K562 treated with DMSO at 1 percent for 24 hours (cell line): ENCODE measurements around the gene COPE. TPM values are rescaled to one million over a fixed set of nuclear protein-coding genes. Genes with fewer than 3 reads are reported as not detected.

Source experiments
- total RNA-seq: library from RNA; unstranded; fragments of 300-600 nt; gene quantifications from 2 replicates; pipeline ENCODE4 v1.2.3, GENCODE V29; 2022; ENCODE audit warnings: low read depth; ENCODE audit not compliant: insufficient read depth

The COPE gene
- total RNA-seq, result 511 and 581 TPM in 2 replicates

DNA sequence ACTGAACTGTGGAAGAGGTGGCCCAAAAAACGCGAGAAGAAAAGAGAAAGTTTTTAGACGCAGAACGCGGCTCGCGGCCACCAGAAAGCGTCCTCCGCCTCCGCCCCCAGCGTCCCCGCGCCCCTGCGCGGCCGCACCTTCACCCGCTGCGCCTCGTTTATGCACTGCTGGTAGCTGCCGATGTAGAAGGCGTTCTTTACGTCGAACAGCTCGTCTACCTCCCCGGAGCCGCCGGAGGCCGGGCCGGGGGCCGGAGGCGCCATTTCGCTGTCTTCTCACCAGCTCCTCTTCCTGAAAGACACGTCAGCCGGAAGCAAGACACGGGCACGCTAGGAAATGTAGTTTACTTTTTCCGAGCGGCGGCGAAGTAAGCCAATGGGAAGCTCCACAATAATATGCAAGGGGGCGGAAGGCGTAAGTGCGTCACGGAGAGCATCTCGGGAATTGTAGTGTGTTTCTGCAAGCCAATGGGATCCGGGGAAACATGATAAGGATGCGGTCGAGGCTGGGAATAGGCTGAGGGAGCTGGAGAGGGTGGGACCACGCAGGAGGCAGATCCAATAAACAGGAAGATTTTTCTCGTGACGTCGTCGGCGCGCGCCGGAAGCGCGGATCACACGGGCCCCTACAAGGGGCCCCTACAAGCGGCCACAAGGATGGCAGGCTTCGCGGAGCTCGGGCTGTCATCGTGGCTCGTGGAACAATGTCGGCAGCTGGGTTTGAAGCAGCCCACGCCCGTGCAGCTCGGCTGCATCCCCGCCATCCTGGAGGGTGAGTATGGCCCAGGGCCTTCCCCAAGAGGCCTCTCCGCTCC is at the start of gene COPE, which contains the start of gene DDX49:
COPE (minus strand) TSS at position 302 of the 814 bp plus-strand sequence; CDS start at position 263, 39 bp downstream.
DDX49 (plus strand) TSS at position 630 of the 814 bp plus-strand sequence; CDS start at position 657, 27 bp downstream.

DNA sequence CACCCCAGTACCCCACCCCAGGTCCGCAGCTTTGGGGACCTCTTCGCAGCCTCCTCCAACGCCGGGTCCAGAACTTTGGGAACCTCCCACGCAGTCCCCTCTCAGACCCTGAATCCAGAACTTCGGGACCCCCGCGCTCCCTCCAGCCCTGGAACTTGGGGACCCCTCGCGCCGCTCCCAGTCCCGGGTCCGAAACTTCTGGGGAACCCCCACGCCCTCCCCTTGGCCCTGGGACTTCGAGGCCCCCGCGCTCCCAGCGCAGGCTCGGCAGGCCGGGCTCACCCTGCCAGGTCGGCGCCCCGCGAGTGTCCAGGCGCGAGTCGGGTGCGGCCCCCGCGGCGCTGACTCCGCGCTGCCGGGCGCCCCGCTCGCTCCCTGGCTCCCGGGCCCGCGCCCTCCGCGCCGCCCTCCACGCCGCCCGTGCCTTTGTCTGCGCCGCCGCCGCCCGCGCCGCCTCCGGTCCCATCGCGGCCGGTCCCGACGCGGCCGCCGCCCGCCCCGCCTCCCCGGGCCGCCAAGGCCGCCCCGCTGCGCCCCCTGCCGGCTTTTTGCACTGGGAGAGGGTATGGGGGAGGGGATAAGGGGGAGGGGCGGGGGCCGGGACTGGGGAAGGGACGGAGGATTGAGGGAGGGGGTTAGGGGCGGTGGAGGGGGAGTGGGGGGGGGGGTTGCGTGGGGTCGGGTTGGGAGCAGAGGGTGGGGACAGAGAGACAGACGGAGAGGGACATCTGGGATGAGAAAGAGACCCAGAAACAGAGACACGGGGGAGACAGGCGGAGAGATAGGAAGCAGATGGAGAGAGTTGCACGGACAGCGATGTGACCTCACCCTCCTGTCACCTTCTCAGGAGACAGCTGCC is 21.8 kb upstream of the COPE start, which contains the start of gene HOMER3:
HOMER3 (minus strand) TSS at position 449 of the 859 bp plus-strand sequence. CDS start 2,235 bp downstream, outside the sequence.

DNA sequence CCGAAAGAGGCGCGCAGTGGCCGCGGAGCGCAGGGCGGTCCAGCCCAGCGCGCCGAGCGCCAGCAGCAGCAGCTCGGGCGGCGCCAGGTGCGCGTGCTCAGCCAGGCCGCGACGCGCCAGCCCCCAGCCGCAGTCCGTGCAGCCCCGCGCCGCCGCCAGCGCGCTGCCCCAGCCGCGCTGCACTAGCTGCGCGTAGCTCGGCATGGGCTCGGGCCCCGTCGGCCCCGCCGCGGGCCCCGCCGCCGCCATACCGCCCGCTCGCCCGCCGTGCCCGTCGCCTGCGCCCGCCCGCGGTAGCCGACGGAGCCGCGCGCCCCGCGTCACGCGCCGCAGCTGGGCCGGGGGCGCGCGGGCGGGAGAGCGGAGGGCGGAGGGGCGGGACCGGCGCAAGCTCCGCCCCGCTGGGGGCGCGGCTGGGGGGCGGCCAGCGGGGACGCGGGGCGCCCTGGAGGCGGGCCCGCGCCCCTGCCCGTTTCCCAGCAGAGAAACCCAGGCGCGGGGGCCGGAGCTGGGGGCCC is 23.3 kb downstream of the COPE start, which contains the start of gene CERS1:
CERS1 (minus strand) TSS at position 335 of the 518 bp plus-strand sequence; CDS start at position 249, 86 bp downstream.

Other genes starting within 250 kb of the COPE start
- 19.0 and 23.5 TPM in 2 replicates for gene CRTC1, start 235.7 kb downstream of the COPE start, total RNA-seq
- not detected in 2 replicates for gene COMP, start 128.1 kb downstream of the COPE start, total RNA-seq
- 80.1 and 81.7 TPM in 2 replicates for gene UPF1, start 87.4 kb downstream of the COPE start, total RNA-seq
- gene CERS1, start 23.2 kb downstream of the COPE start, total RNA-seq, result 0.93 and 1.1 TPM in 2 replicates
- 91.7 and 115 TPM in 2 replicates for gene DDX49, start 328 bp upstream of the COPE start, total RNA-seq
- gene HOMER3, start 21.8 kb upstream of the COPE start, total RNA-seq, result 12.2 and 13.3 TPM in 2 replicates
- 57.3 and 58.9 TPM in 2 replicates for gene SUGP2, start 114.1 kb upstream of the COPE start, total RNA-seq
- gene ARMC6, start 114.2 kb upstream of the COPE start, total RNA-seq, result 33.1 and 37.5 TPM in 2 replicates
- 39.2 and 46.6 TPM in 2 replicates for gene SLC25A42, start 144.6 kb upstream of the COPE start, total RNA-seq
- gene TMEM161A, start 219.1 kb upstream of the COPE start, total RNA-seq, result 60.1 and 60.9 TPM in 2 replicates